ENCODE measurements around the gene RGMA.
"Not testable (repeated sequence)": the region's sequence is repeated elsewhere in the genome, so short reads cannot be mapped to it uniquely, and the experiment has no call there.

RGMA gene

GRCh38 chr15:93066834-93067648 is 22.0 kb downstream of the RGMA start:
- no peak for DNase-seq (ENCODE audit: low read depth)

DNA sequence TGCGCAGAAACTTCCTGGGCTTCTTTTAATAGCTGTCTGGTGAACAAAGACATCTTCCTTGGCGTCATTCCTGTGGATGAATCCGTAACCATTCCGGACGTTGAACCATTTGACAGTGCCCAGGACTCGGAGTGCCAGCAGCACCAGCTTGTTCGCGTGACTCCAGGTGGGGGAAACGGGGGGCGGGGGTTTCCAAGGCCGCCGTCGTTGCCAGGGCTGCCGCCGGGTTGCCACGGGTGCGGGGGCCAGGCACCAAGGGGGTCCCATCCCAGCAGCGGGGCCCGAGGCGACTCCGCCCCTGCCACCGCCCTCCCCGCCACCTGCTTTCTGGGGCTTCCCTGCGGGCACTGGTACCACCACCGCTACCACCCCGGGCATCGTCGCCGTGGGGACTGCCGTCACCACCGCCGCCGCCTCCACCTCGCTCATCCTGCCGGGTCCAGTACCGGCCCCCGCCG is 22.8 kb downstream of the RGMA start:
- DNase-seq (ENCODE audit: low read depth) = no peak

DNA sequence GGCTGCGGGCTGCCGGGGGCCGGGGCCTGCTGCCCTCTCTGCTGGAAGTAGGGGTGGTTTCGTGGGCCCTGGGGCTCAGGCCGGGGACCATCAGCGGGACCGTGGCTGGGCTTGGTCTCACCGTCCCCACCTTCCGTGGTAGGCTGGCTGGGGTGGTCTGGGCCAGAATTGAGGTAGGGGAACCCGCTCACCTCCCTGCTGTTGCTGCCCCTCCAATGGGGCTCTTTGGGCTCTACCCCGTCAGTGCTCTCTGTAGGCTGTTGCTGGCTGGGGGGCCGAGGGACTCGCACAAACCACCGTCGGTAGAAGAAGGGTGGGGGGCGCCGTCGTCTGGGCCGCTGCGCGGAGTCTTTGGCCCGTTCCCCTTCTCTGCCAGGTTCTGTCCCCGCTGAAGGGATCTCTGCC is 23.4 kb downstream of the RGMA start:
- DNase-seq (ENCODE audit: low read depth) = no peak

GRCh38 chr15:93063796-93064690 is 25.0 kb downstream of the RGMA start:
- DNase-seq (ENCODE audit: low read depth) = no peak

GRCh38 chr15:93063262-93063671 is 25.7 kb downstream of the RGMA start:
- no peak for DNase-seq (ENCODE audit: low read depth)

GRCh38 chr15:93062628-93063261 is 26.3 kb downstream of the RGMA start:
- not testable (repeated sequence) for DNase-seq (ENCODE audit: low read depth)

DNA sequence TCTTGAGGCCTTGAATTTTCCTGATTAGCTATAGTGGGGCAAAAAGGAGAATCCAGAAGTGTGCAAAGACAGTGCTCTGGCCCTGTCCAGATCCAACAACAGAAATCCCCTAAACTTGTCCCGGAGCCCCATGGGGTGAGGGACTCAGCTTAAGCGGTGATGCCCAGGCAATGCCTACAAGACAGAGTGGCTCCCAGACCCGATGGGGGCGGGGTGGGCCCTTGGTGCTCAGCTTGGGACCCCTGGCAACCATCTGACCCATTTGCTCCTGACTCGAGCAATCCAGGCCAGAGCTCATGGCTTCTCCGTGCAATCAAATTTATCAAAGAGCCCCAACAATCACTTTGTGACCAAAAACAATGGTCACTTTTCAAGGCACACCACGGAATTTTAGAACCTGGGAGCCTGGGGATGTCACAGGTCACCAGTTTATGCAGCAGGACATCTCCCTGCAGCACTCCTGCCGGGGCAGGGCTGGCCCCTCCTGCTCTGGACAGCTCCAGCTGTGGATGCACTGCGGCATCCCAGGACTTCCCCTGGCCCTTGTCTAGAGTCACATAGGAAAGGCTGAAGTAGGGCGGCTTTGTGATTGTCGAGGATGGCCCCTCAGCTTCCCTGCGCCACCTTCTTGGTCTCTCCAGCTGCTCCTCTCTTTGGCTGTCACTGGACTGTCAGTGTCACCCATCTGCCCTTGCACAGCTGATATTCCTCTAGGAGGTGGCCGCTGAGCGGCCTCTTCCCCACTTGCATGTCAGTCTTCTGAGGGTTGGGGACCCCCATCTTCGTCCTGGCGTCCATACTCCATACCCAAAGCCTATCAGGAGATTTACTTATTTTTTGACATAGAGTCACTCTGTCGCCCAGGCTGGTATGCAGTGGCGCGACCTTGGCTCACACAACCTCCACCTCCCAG is 28.4 kb downstream of the RGMA start:
- no peak for DNase-seq (ENCODE audit: low read depth)

GRCh38 chr15:93059442-93059841 is 29.6 kb downstream of the RGMA start:
- DNase-seq (ENCODE audit: low read depth) = no peak

- DNase-seq (ENCODE audit: low read depth) = no peak
Measured at GRCh38 chr15:93058904-93059427, 30.0 kb downstream of the RGMA start.

GRCh38 chr15:93058128-93058527 is 30.9 kb downstream of the RGMA start:
- no peak for DNase-seq (ENCODE audit: low read depth)

- DNase-seq (ENCODE audit: low read depth) = no peak
Measured at GRCh38 chr15:93057618-93058017, 31.4 kb downstream of the RGMA start.

- DNase-seq (ENCODE audit: low read depth) = no peak
Measured at GRCh38 chr15:93056836-93057235, 32.2 kb downstream of the RGMA start.

DNA sequence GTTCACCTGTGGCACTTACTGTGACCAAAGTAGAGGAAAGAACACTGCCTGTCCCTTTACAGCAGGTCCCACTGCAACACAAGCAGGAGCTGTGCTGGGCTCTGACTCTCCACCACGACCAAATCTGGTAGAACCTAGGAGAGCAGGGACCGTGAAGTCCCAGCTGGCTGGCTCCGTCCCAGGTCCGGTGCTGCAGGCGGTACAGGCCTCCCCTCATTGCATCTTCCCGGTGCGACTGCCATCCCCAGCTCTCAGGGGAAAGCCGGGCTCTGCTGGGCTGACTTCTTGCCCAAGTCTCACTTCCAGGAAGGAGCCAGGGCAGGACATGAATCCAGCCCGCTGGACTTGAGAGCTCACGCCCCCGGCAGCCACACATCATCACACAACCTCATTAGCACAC is 33.8 kb downstream of the RGMA start:
- no peak for DNase-seq (ENCODE audit: low read depth)

DNA sequence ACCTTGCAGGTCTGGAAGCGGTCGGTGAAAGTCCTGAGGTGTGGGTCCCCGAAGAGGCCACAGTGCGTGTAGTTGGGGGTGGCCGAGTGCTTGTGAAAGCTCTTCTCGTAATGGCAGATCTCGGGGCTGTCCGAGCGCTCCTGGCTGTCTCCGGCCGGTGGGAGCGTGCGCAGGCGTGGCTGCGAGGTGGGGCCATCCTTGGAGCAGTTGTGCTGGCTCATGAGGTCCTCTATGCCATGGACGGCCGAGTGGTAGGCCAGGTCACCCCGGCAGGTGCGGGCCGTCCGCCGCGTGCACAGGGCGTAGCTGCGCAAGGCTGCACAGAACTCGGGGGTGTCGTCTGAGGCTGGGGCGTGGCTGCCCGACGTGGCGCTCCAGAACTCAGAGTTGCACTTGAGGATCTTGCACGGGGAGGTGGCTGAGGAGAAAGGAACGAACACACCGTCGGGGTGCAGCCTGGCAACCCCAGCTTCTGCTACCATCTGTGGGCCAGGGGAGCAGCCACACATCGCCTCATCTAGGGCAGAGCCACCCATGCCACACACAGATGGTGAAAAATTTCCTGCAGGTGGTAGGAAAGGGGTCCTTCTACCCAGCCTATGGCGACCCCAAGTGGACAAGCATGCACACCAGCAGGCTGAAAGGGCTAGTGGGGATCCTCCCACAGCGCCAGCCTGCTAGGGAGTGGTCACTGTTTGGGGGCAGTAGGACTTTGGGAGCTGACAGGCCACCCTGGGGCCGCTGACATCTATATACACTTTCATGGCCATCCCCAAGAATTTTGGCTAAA is 36.7 kb downstream of the RGMA start:
- DNase-seq (ENCODE audit: low read depth) = no peak

GRCh38 chr15:93051236-93052089 is 37.5 kb downstream of the RGMA start:
- DNase-seq (ENCODE audit: low read depth) = no peak

DNA sequence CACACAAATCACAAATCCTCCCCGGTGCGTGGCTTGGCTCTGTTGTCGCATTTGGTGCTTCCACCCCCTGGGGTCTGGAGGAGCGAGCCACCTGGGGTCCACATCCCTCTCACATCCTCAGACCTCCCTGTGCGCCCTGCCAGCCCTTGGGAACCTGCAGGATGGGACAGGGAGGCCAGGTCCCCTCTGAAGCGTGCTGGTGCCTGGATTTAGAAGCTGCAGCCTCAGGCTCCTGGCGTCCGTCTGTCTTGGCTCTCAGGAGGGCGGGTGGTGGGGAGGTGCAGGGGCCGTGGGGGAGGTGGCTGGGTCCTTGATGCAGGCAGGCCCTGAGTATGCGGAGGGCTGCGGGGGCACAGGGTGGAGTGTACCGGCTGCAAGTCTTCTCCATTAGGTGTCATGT is 38.4 kb downstream of the RGMA start:
- no peak for DNase-seq (ENCODE audit: low read depth)

DNA sequence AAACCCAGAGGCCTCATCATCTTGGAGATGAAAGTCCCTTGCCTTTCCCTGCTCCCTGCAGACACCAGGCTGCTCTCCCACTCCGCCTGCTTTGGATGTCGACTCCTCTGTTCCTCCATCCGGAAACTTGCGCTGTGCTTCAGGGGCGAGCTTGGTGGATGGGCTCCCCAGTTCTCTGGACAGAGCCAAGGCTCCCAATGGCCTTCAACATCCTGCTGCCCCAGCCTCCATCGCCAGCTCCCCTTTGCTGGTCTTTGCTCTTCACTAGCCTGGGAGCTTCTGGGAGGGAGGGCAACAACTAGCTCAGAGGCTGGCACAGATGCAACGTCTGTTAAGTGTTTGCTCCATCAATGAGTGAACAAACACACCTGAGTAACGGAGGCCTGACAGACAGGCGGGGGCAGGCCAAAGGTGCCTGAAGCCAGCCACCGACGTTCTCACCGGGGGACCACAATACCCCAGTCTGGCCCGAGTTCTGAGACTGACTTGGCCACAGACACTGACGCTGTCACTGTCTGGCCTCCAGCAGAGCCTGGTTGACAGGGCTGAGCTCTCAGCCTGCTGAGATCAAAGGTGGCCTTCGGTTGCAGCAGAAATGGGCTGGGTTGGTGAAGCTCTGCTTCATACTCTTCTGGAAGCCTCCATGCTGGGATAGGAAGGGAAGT is 39.0 kb downstream of the RGMA start:
- DNase-seq (ENCODE audit: low read depth) = no peak

- DNase-seq (ENCODE audit: low read depth) = no peak
Measured at GRCh38 chr15:93049233-93049632, 39.8 kb downstream of the RGMA start.

DNA sequence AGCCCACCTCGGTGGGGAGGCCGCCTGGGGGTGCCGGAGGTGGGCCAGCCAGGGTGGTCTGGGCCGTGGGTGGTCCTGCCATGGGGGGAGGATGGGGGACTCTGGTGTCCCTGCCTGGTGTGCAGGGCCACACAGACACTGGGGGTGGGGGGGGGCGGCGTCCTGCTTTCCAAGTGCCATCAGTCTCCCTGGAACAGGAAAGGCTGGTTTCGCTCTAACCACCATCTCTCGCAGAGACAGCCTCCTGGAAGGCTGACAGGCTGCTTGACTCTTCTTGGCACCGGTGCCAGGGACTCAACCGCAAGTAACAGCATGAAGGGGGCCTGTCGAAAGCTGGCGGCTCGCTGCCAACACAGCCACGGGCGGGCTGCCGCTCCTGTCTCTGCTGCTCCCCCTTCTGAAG is 40.3 kb downstream of the RGMA start:
- DNase-seq (ENCODE audit: low read depth) = no peak

All from HS-5 (cell line).